NCI-H1092 treated with DMSO at 0.1 percent for 48 hours (cell line): ENCODE data around the gene CILP2.

ENCODE experiments used
- DNase-seq: peaks from one replicate; lab custom pipeline; 2025; lab: John Stamatoyannopoulos, UW

CILP2 gene

DNA sequence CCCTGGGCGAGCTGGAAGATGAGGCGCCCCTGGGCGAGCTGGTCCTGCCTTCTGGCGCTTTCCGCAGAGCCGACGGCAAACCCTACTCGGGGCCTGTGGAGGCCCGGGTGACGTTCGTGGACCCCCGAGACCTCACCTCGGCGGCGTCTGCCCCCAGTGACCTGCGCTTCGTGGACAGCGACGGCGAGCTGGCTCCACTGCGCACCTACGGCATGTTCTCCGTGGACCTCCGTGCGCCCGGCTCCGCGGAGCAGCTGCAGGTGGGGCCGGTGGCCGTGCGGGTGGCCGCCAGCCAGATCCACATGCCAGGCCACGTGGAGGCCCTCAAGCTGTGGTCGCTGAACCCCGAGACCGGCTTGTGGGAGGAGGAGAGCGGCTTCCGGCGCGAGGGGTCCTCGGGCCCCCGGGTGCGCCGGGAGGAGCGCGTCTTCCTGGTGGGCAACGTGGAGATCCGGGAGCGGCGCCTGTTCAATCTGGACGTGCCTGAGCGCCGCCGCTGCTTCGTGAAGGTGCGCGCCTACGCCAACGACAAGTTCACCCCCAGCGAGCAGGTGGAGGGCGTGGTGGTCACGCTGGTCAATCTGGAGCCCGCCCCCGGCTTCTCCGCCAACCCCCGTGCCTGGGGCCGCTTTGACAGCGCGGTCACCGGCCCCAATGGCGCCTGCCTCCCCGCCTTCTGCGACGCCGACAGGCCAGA, 6.3 kb downstream of the CILP2 start:
- no peak for DNase-seq

DNA sequence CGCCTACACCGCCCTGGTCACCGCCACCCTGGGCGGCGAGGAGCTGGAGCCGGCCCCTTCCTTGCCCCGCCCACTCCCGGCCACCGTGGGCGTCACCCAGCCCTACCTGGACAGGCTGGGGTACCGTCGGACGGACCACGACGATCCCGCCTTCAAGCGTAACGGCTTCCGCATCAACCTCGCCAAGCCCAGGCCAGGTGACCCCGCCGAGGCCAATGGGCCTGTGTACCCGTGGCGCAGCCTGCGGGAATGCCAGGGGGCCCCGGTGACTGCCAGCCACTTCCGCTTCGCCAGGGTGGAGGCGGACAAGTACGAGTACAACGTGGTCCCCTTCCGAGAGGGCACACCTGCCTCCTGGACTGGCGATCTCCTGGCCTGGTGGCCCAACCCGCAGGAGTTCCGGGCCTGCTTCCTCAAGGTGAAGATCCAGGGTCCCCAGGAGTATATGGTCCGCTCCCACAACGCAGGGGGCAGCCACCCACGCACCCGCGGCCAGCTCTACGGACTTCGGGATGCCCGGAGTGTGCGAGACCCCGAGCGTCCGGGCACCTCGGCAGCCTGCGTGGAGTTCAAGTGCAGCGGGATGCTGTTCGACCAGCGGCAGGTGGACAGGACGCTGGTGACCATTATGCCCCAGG, 7.0 kb downstream of the CILP2 start:
- DNase-seq = no peak

DNA sequence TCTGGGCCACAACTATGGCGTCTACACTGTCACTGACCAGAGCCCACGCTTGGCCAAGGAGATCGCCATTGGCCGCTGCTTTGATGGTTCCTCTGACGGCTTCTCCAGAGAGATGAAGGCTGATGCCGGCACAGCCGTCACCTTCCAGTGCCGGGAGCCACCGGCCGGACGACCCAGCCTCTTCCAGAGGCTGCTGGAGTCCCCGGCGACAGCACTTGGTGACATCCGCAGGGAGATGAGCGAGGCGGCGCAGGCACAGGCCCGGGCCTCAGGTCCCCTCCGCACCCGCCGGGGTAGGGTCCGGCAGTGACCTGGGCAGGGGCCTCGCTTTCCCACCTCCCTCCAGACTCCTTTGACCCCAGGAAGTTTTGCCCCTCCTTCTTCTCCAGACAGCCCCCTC, 7.6 kb downstream of the CILP2 start:
- DNase-seq = no peak

DNA sequence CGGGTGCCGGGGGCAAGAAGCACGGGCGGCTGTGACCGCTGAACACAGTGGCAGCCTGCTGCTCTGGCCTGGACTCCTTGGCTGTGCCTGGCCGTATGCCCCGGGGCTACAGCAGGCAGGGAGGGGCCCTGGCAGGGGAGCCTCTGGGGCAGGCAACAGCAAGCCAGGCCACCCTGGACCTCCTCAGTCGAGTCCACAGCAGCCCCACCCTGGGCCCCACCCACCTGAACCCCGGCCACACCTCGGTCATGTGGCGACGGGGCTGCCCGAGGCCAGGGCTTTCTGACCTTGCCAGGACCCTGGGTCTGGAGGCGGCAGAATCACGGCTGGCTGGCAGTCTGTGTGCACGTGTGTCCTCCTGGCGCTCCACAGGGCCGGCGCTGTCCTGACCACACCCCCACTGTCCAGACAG, 8.7 kb downstream of the CILP2 start:
- no peak for DNase-seq

DNA sequence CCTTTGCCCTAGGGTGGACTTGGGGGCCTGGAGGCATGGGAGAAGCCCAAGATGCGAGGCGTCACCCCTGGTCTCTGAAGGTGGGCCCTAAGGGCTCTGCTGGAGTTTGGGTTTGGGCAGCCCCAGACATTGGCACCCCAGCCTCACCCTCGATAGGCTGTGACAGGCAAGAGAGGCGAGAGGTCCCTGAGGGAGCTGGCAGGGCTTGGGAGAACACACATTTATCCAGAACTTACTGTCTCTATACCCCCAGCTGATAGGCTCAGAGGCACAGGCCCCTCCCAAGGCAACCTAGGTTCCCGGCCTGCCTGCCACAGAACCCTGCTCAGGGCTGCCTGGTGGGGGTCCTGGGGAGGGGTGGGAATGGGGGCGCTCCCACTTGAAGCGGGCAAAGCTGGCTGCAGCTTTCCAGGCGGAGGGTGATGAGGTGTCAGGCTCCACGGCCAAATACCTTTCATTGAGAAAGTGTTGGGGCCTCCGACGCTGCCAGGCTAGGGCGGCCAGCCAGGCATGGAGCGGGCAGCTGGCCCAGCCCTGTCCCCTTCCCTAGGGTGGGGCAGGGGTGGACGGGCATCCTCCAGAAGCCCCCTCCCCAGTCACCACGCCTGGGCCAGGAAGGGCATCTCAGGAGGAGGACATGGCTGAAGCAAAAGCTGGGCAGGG, 9.7 kb downstream of the CILP2 start:
- no peak for DNase-seq

DNA sequence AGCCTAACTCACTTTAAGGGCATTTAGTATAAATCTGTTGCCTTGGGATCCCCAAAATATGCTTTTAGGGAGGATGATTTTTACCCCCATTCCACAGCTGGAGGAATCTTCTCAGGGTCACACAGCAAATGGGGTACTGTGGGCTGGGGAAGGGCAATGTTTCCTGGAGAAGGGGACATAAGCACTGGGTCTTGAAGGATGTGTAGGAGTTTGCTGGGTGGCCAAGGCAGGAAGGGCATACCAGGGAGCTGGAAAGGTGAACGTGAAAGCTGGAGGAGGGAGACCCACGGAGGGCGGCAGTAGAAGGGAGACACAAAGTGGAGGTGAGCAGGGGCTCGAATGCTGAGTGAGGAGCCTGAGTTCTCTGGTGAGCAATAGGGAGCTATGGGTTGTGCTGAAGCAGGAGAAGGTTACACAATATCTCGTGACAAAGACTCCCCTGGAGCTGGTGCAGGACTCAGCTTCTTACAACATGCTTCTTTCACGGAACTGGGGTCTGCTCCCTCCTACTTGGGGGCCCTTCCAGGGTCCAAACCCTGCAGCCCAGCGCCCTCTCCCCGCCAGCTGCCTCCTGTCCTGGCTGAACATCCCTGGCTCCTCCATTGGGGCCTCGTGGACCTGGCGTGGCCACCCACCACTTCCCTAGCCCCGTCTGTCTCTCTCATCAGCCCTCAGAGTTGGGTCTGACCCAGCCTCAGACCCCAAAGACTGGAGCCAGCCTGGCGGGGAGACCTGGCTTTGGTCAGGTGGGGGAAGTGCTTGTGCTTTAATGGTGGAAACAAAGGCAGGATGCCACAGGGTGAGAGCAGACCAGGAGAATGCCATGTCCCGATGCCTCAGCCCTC, 11.1 kb downstream of the CILP2 start:
- DNase-seq = no peak

DNA sequence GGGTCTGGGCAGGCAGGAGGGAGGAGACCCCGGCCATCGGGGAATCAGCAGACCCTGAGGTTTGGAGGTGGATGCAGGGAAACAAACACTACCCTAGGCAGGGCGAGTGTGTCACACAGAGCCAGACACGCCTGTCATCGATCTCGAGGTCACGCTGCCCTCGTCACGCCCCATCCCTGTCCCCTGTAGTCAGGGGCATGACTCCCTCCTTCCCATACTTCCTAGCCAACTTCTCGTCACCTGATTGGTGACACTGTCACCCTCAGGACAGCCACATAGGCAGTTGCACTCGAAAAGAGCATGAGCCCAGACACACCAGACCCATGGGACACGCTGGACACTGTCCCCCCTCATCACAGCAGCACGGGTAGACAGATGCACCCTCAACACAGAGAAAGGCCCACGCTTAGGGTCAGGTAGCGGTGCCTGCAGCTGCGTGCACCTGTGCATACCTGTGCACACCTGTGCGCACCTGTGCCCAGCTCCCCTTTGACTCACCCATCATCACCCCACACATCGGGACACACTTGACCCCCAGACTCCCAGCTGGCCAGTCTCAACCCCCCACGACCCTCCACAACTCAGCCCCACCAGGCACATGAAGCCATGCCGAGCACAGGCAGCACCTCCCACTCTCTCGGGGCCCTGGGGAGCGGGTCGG, 11.9 kb downstream of the CILP2 start:
- DNase-seq = no peak

DNA sequence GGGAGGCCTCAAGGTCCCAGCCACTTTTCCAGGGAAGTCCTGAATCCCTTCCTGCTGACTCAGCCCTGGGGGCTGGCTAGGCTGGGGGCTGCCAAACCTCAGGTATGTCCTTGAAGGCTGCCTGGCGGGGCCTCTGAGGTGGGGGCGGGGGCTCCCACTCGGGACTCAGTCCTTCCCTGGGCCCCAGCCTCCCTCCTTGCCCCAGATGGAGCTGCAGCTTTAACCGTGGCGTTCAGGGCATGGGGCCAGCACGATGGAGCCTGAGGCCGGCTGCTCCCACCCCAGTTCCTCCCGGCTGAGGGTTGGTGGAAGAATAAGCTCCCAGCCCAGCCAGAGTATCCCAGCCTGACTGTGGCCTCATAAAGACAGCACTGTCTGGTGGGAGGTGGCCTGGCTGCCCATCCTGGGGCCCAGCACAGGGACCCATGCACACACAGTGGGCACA, 12.4 kb downstream of the CILP2 start:
- DNase-seq = no peak

DNA sequence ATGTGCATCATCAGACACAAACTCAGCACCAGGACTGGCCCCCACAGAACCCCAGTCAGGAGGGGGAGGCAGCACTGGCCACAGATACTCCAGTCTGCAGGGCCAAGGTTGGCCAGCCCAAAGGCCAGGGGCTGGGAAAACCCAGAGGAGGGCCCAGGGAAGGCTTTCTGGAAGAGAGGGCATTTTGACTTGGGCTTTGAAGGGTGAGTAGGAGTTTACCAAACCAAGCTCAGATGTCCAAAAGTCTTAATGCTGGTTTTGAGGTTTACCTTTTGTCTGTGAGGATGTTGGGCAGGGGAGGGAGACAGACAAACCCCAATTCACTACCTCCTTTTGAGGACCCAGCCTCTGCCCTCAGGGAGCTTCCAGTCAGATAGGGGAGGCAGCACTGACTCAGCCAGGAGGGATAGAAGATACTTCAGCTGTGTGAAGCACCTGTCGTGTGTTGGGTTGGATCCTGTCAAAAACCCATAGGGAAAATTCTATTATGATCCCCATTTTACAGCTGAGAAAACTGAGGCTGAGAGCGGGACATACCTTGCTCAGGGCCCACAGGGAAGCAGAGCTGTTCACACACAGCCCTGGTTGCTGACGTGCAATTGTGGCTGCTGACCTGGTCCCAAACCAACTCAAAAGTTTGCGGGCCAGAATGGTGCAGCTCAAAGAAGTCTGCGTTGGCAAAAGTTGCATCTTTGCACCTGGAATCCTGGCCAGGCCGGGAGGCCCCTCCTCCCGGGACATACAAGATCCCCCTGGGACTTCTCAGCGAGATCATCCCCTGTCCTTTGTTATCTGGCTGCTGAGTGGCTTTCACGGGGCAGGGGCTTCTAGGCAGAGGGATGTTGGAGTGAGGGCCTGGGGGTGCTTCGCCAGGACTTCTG, 13.1 kb downstream of the CILP2 start:
- no peak for DNase-seq

DNA sequence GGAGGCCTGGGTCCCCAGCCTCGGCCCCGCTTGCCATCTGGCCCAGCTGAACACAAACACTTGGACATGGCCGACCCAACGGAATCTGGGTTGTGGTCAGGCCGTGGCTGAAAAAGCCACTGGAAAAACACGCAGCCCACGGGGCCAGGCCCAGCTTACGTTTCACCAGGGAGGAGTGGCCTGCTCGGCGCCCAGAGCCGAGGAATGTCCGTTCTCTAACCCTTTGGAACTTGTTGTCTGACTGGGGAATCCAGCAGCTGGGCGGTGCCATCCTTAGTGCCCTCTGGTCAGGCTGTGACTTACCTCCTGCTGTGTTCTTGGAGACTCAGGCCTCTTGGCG, 13.8 kb downstream of the CILP2 start:
- DNase-seq = no peak

DNA sequence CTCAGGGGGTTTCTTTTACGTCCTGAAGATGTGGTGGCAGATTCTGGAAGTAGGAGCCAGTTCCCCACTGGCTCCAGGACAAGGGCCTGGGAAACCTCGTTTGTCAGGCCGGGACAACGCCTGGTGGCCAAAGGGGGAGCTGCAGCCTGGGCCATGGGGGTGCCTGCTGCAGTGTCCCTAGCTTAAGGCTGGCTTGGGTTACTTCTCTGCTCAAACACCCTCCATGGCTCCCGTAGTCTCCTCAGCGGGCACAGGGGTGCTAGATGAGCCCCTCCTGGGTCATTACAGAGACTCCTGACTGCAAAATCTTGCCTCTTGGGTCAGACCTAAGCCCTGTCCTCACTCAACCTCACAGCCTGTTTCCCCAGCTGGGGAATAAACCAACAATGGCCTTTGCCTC, 14.7 kb downstream of the CILP2 start:
- DNase-seq = no peak

DNA sequence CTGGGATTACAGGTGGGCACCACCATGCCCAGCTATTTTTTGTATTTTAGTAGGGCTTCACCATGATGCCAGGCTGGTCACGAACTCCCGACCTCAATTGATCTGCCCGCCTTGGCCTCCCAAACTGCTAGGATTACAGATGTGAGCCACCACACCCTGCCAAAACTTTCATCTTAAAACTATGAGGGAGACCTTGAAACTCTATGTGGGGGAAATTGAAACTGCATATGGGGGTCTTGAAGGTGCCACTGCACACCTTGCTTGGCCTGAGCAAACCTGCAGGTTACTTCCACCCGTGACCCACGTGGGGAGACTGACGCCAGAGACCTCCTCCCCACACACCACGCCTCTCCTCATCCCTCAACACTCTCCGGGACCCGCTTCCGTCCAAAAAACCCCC, 15.6 kb downstream of the CILP2 start:
- DNase-seq = no peak

DNA sequence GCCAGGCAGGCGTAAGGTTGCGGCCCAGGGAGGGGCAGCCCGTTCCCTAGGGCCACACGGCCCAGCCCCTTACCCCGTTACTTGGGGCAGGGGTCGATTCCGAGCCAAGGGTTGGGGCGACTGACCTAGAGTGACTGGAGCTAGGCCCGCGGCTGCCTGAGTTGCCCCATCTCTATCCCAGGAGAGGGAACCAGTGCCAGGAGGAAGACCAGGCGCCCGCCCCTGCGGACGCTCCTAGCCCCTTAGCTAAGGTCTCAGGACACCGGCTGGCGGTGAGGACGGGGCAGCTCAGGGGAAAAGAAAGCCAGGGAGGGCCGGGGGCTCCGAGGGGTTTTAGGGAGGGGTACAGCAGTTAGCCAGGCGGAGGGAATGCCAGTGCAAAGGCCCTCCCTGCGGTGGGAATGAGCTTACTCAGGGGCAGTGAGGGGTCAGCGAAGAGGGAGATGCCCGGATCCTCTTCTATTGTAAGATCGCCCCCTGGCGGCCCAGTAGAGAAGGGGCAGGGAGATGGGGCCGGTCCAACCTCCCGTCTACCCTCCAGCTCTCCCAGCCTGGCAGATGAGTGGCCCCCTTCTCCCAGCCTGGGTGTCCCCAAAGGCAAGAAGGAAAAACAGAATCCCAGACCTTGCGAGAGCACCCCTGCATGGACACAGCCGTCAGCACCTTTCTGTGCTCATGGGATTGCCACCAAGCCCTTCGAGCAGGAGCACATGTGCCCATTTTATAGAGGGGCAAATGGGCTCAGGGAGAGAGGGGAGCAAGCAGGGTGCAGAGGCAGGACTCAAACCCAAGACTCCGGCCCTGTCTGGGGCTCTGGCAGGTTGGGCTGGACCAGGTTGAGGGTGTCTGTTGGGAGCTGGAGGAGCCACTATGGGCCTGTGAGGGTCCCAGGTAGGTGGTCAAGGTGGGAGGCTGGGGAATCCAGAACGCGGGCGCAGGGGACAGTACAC, 16.3 kb downstream of the CILP2 start:
- peak; percentile 1 for DNase-seq

DNA sequence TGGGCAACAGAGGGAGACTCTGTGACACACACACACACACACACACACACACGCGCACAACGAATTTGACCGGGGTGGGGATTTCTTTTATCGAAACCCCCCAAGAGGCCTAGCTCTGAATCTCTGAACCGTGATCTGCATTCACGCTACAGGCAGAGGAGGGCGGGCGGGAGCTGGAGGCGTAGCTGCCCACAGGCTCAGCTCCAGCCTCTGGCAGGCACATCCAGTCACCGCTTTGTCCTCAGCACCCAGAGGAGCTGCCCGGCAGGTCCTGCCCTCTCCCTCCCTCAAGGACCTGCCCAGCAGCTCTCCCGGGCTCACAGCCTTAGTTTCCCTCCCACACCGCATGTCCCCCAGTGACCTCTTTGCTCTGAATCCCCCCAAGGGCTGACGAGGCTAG, 20.0 kb downstream of the CILP2 start:
- no peak for DNase-seq

DNA sequence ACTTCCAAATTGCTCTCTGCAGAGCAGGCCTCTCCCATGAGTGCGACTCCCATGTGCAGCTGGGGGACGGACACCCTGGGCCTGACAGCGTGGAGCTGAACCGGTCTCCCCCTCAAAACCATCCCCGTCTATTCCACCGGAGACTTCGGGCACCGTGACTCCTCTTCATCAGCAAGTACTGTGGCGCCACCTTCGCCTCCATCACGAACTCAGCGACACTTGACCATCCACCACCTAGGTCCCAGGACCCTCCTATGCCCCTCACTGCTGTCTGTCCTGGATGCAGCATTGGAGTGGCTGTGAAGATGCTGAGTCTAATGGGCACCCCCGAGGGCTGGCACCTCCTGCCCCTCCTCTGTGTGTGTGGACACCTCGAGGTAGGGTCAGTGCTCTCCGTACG, 20.6 kb downstream of the CILP2 start:
- no peak for DNase-seq

DNA sequence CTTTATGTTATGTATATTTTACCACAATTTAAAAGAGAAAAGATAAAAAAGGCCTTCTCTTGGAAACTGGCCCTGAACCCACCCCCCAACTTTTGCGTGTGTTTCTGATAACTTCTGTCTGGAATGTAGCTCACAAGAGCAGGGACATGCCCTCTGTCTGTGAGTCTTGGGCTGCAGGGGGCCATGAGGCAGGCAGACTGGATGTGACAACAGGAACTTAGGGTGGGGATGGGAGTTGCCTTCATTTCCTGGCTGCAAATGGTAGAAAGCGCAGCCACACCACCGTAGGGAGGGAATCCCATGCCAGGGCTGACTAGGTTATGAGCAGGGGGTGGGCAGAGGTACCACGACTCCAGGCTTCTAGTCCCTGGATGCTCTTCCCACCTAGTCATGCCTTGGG, 21.9 kb downstream of the CILP2 start:
- no peak for DNase-seq

DNA sequence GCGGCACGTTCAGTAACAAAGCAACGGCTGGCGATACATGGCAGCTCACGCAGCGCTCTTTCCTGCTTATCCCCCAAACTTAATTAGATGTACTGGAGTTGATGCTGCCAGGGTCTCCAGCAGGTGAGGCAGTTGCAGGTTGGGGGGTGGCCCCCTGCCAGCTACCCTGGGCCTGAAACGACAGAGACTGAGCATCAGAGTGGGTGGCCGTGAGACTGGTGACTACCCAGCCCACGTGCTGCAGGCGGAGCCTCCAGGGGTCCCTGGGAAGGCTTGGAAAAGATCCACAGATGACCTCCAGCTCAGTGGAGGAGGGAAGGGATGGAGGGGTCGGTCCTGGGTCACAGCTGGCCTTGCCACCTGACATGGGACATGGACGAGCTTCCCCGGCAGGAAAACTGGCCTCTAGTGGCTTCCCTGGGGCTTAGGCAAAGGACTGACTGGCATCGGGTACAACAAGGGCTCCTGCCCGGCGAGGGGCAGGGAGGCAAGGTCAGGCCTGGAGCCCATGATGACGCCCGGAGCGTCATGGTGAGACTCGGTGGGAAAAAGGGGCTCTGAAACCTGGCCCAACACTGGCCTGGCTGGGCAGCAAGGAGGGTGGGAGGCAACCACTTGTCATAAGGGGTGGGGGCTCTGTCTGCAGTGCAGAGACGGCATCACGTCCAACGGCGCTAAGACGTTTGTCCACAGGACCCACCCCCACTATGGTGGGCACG, 24.0 kb downstream of the CILP2 start:
- DNase-seq = no peak

DNA sequence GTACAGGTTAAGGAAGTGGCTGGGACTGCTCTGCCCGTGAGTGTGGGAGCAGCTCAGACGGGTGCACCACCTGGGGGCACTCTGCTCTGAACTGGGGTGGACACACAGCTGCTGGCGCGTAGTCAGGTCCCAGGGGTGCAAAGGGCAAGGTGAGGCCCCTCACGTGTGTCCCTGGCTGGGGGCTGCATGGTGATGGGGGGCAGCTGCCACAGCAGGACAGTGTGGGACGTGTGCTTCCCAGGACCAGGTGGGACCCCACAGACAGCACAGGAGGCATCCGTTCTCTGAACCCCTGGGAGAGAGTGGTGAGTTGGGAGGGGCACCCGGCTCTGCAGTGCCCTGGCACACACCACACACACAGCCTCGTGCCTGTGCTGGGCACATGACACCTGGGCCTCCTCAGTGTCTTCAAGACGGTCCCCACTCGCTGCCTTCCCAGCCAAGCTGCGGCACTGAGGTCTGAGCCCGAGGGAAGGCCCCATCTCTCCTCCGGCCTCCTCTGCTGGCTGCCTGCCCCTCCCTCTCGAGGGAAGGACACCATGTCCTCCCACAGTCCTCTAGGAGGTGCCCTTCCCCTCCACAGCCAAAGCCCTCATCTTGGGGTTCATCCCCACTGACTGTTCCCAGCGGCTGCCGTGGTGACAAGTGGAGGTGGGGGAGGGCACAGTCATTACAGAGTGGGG, 24.7 kb downstream of the CILP2 start:
- no peak for DNase-seq
